GM18517 (cell line): ENCODE results near the gene CCNB1IP1.
"Not testable (repeated sequence)": the region's sequence is repeated elsewhere in the genome, so short reads cannot be mapped to it uniquely, and the experiment has no call there.

ENCODE experiments used
- ATAC-seq: cut with Tn5 transposase; IDR thresholded peaks from one replicate; pipeline ENCODE4 v1.9.1; 2021; ENCODE audit warnings: mild to moderate bottlenecking, moderate library complexity; ENCODE audit not compliant: unreplicated experiment

Gene CCNB1IP1

GRCh38 chr14:20332788-20333493 lies at the start of gene CCNB1IP1:
CCNB1IP1 (minus strand) TSS chr14:20333279; CDS start chr14:20316523, 16,756 bp downstream.
- ATAC-seq = peak; percentile 97

GRCh38 chr14:20382526-20382925 lies 49.4 kb upstream of the CCNB1IP1 start:
- no peak for ATAC-seq

- ATAC-seq = no peak
These were observed 48.3 kb upstream of the CCNB1IP1 start for GRCh38 chr14:20381341-20381740.

GRCh38 chr14:20380681-20381080 lies 47.6 kb upstream of the CCNB1IP1 start:
- ATAC-seq = no peak

- no peak for ATAC-seq
These were observed 46.7 kb upstream of the CCNB1IP1 start for GRCh38 chr14:20379743-20380142.

- ATAC-seq = no peak
These were observed 44.1 kb upstream of the CCNB1IP1 start for GRCh38 chr14:20377171-20377570.

GRCh38 chr14:20376071-20376588 lies 43.1 kb upstream of the CCNB1IP1 start:
- ATAC-seq = no peak

- no peak for ATAC-seq
These were observed 42.4 kb upstream of the CCNB1IP1 start for GRCh38 chr14:20375471-20375870.

GRCh38 chr14:20372796-20373195 lies 39.7 kb upstream of the CCNB1IP1 start:
- no peak for ATAC-seq

GRCh38 chr14:20365928-20366327 lies 32.8 kb upstream of the CCNB1IP1 start:
- ATAC-seq = no peak

- ATAC-seq = not testable (repeated sequence)
These were observed 25.4 kb upstream of the CCNB1IP1 start for GRCh38 chr14:20358474-20358873.

GRCh38 chr14:20356422-20356821 lies 23.3 kb upstream of the CCNB1IP1 start:
- no peak for ATAC-seq

GRCh38 chr14:20350860-20351259 lies 17.8 kb upstream of the CCNB1IP1 start:
- ATAC-seq = no peak

GRCh38 chr14:20350282-20350681 lies 17.2 kb upstream of the CCNB1IP1 start:
- ATAC-seq = no peak

- ATAC-seq = no peak
These were observed 14.7 kb upstream of the CCNB1IP1 start for GRCh38 chr14:20347747-20348146.

- no peak for ATAC-seq
These were observed 13.6 kb upstream of the CCNB1IP1 start for GRCh38 chr14:20346713-20347112.

- no peak for ATAC-seq
These were observed 12.3 kb upstream of the CCNB1IP1 start for GRCh38 chr14:20345366-20345765.

- ATAC-seq = no peak
These were observed 10.8 kb upstream of the CCNB1IP1 start for GRCh38 chr14:20343862-20344220.

- ATAC-seq = peak; percentile 91
These were observed 10.2 kb upstream of the CCNB1IP1 start, which contains the start of gene PARP2 for GRCh38 chr14:20343092-20343861. PARP2 (plus strand) TSS chr14:20343635; CDS start chr14:20343642, 7 bp downstream.

GRCh38 chr14:20341646-20342045 lies 8.6 kb upstream of the CCNB1IP1 start:
- ATAC-seq = no peak

GRCh38 chr14:20341032-20341431 lies 8.0 kb upstream of the CCNB1IP1 start:
- not testable (repeated sequence) for ATAC-seq

- ATAC-seq = no peak
These were observed 938 bp upstream of the CCNB1IP1 start for GRCh38 chr14:20334017-20334416.
